Loucy (cell line): ENCODE data around the gene MAN1C1.

Source experiments
- CTCF ChIP-seq: fragments of 200-600 bp; sonication (generic); conservative IDR thresholded peaks from 2 replicates; pipeline ENCODE4 v1.5.1; 2014; ENCODE audit warnings: mild to moderate bottlenecking, antibody characterized with exemption, low read length
- EZH2phosphoT487 ChIP-seq: fragments of 200-600 bp; IDR thresholded peaks from 2 replicates; pipeline ENCODE4 v1.6.1; 2018; ENCODE audit warnings: antibody characterized with exemption, mild to moderate bottlenecking, moderate library complexity, borderline replicate concordance

- no peak for TF ChIP-seq CTCF
- no peak for TF ChIP-seq EZH2phosphoT487
These were observed 140.7 kb downstream of the MAN1C1 start for GRCh38 chr1:25757151-25757845.
